HG02973 (cell line): ENCODE measurements around the gene C14orf132.
"Not testable (repeated sequence)": the region's sequence is repeated elsewhere in the genome, so short reads cannot be mapped to it uniquely, and the experiment has no call there.

ENCODE experiments used
- ATAC-seq: cut with Tn5 transposase; IDR thresholded peaks from one replicate; pipeline ENCODE4 v1.9.1; 2021; ENCODE audit warnings: moderate library complexity; ENCODE audit not compliant: unreplicated experiment

The C14orf132 gene

DNA sequence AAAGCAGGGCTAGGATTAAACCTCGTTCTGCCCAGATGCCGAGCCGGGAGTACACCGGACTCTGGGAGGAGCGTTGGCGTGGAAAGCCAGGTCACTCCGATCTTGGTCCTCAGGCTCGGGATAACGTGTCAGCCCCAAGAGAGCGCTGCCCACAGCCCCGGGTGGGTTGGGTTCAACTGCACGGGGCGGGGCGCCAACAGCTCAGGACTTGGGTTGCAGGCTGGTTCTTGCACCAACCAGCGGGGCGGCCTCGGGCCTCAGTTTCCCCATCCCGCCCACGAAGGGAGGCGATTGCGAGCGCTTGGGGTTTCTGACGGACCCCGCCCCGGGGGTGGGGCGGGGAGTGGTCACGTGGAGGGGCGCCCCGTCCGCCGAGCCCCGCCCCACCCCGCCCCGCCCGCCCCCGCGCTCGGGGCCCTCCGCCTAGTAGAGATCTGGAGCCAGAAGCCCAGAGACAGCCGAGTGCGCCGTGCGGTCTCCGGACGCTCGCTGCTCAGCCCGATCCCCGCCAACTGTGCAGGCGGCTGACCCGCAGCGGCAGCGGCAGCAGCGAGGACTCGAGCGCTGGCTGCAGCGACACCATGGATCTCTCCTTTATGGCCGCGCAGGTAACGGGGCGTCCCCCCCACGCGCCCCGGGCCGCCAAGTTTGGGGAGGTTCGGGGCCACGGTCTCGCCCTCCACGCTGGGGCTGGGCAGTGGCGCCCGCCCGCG, at the start of gene C14orf132:
TSS of gene C14orf132 (plus strand) at position 443 of the 713 bp plus-strand sequence. CDS start at position 582, 139 bp downstream.
- ATAC-seq = no peak

DNA sequence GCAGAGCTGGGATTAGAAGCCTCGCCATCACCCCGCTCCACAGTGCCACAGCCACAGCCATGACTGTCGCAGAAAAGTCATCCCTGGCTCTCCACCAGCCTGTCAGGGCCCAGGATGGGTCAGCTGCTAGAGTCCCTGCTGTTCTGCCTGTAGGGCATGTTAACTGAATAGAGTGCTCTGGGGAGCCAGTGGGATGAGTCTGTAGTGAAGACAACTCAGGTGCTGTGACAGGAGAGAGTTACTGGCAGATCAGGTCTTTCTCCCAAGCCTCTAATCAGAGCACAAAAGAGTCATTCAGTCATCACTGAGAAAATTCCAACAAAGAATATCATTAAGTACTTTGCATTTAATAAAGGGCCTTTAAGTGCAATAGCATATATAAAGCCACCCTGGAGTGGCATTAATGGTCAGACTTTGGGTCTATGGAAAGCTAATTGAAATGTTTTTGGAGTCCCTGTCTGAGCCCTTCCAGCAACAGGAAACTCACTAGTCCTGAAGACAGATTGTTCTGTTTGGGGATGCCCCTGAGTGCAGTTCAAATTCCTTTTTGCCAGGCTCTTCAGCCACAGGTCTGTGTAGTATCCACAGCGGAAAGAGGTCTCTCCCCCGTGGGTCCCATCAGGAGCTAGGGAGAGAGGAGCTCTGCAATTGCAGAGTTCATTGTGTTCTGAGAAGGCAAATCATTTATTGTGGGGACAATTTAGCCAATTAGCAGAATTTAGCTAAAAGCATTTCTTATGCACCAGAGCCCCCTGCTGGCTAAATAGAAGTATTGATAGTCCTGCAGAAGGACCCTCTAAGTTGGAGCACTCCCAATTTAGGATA, 45.2 kb upstream of the C14orf132 start:
- ATAC-seq = no peak

DNA sequence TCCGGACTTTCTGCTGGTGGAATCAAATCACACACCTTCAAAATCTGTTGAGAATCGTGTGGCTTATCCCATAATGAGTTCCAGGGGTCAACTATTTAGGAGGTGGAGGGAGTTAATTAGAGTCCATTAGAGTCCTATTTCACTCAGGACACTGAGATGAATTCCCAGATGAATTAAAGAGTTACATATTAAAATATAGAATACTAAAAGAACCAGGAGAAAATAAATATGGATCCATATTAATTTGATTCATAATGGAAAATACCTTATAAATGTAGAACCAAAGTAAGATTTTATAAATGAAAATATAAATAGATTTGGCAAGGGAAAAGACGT, 44.6 kb upstream of the C14orf132 start:
- ATAC-seq = no peak

DNA sequence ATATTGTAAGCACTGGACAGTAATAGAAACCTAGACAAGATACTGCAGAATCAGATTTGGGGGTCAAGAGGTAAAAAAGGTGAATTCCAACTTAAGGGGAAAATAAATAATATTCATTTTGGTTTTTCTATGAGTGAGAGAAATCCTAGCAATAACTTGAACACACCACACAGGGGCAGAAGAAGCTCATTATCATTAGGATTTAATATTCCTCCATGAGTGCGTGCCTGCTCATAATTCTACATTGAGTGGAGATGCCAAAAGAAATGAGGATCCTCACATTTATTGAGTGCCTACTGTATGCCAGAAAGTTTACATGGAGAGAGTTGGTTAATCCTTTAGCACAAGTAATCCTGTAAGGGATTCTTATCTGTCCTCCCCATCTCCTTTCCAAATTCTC, 40.5 kb upstream of the C14orf132 start:
- ATAC-seq = no peak

DNA sequence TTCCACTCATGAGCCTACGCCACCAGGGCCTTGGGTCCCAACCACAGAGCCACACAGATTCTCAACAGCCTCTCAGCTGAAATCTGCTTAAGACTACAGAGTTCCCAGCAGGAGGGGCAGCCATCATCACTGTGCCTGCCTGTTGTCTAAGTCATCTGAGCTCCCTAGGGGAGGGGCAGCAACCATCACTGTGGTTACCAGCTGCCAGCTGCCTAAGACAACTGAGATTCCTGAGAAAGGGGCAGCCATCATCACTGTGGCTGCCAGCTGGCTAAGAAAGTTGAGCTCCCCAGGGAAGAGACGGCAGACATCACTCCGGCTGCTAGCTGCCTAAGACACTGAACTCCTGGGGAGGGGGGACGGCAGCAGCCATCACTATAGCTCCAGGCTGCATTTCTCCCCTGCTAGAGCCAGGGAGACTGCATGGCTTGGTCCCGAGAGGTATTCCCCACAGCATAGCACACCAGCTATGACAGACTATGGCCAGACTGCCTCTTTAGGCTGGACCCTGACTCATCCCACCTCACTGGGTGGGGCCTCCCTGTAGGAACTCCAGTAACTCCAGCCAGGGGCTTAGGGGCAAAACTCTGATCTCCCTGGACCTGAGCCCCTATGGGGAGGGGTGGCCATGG, 37.2 kb upstream of the C14orf132 start:
- no peak for ATAC-seq

DNA sequence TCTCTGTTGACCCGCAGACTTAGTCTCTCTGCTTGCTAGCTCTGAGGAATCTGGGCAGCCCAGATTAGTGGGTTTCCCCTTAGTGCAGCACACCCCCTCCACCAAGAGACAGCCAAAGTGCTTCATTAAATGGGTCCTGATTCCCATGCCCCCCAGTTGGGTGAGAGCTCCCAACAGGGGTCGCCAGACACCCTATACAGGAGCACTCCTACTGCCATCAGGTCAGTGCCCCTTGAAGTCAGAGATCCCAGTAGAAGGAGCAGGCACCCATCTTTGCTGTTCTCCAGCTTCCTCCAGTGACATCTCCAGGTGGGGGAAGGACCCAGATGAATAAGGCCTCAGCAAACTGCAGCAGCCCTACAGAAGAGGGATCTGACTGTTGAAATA, 36.7 kb upstream of the C14orf132 start:
- no peak for ATAC-seq

DNA sequence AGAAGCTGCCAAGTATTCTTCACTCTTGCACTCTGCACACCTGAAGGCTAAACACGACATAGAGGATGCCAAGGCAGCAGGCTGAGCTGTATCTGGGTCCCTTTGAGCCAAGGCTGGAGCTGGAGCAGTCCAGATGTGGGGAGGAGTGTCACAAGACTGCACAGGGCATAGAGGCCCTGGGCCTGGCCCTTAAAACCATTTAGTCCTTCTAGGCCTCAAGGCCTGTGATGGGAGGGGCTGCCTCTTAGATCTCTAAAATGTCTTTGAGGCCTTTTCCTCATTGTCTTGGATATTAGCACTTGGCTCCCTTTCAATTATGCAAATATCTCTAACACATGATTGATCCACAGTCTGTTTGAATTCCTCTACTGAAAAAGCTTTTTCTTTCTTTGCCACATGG, 28.0 kb upstream of the C14orf132 start:
- ATAC-seq = no peak

DNA sequence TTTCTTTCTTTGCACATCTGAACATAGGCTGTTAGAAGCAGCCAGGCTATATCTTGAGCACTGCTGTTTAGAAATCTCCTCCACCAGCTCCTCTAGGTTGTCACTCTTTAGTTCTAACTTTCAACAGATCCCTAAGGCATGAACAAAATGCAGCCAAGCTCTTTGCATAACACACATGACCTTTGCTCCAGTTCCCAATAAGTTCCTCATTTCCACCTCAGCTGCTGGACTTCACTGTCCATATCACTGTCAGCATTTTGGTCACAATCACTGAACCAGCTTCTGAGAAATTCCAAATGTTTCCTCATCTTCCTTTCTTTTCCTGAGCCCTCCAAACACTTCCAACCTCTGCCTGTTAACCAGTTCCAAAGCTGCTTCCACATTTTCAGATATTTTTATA, 27.6 kb upstream of the C14orf132 start:
- ATAC-seq = no peak

DNA sequence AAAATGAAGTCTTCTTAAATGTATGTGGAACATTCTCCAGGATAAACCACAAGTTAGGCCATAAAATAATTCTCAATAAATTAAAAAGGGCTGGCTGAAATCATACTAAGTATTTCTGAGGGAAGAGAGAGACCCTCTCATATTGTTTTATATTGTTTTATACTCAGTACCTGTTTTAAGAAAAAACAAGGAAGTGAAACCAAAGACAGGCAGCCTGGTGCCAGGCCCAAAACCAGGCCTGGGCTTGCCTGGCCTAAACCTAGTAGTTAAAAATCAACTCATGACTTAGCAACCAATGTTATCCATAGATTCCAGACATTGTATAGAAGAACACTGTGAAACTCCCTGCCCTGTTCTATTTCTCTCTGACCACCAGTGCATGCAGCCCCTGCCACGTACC, 26.4 kb upstream of the C14orf132 start:
- not testable (repeated sequence) for ATAC-seq

DNA sequence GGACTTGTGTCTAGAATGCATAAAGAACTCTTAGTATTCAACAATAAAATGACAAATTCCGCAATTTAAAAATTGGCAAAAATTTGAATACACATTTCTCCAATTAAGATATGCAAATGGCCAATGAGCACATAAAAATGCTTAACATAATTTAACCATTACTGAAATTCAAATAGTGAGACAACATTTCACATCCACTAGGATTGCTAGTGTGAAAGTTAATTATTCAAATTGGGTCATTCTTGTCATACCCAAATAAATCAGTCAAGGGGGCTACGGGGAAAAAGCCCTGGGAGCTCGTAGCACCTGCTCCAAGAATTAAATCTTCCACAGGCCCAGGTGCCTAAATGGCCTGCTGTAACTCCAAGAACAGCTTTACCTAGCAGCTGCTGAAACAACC, 25.0 kb upstream of the C14orf132 start:
- no peak for ATAC-seq

DNA sequence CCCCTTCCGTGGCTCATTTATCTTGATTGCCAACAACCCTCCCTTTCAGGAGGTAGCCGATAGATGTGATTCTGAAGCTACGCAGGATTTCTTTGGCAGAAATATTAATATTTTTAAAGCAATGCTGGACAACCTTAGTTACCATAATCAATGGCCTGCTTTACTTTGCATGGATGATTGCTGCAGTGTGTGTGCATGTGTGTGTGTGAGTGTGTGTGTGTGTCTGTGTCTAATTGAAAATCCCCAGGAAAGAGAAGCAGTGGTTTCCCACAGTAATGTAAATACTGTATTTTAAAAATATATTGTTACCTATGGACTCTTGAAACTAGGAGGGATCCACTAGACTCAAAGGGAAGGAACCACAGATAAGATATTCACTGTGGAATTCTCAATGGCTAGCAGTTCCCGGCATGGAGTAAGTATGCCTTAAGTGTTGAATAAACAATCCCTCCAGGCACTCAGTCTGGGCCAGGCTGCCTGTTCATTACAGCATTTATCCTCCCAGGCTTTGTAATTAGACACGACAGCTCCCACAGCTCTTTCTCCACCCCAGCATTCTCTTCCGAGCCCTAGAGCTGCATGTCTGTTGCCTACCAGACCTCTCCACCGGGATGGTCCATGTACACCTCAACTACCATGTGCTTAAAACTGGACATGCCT, 22.5 kb upstream of the C14orf132 start:
- ATAC-seq = no peak

DNA sequence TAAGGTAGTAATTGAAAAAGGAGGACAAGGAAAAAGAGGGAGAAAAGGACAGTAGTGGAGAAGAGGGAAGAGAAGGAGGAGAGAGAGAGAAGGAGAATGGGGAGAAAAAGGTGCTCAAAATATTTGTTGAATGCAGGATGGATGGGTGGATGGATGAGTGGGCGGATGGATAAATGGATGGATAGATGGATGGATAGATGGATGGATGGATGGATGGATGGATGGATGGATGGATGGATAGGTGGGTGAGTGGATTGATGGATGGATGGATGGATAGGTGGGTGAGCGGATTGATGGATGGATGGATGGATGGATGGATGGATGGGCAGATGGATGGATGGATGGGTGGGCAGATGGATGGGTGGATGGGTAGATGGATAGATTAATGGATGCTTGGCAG, 21.3 kb upstream of the C14orf132 start:
- ATAC-seq = no peak

DNA sequence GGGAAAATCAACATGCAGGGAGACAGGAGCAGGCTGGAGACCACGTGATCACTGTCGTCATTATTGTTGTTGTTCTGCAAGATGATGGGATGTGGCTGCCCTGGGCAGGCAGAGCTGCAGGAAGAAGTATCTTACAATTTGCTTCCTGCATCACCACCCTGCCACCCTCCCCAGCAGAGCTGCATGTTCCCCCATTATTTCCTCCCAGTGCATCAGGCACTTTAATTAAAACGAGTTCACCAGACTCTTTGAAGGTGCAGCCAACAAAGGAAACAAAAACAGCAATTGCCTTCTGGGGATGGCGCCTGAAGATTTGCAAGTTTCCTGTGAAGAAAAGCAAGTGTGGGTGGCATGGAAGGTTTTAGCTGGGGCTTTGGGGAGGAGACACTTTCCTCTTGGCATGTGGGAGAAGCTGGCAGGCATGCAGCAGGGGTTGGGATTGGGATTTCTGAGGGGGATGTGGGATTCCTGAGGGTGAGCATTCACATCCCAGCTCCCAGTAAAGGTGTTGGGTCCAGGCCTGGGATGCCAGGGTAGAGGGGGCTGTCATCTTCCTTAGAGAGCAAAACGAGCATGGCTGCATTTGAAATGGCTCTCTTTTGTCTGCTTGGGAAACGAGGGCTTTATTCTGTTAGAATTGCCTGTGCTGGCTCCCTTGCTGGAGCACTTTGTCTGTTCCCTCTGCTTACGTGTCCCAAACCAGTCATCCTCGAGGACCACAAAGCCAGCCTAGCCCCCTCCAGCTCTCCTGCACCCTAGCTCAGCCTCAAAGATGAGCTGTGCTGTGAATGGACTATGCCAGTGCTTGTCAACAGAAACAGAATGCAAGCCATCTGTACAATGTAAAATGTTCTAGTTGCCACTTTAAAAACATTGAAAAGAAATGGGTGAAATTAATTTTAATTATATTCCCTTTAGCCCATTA, 11.5 kb upstream of the C14orf132 start:
- no peak for ATAC-seq

DNA sequence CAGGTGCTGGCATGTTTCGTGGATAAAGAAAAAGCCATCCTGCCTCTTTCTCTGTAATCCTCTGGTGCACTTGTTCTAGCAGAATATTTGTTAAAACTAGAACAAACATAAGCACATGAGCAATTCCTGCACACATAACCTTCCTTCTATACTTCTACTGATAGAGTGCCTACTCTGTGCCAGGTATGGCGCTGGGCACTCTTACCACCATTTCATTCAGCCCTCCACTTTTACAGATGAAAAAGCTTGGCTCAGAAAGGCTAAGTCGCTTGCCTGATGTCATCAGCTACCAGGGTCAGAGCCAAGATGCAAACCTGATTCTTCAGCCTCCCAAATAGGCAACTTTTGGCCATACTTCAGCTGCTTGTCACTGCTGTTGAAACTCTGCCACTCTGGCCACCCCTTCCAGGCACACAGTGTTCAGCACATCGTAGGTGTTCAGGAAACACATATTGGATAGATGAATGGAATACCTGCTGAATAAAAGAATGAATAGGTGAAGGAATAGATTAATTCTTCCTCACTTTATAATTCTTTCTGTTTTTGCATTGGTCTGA, 10.0 kb upstream of the C14orf132 start:
- ATAC-seq = no peak

DNA sequence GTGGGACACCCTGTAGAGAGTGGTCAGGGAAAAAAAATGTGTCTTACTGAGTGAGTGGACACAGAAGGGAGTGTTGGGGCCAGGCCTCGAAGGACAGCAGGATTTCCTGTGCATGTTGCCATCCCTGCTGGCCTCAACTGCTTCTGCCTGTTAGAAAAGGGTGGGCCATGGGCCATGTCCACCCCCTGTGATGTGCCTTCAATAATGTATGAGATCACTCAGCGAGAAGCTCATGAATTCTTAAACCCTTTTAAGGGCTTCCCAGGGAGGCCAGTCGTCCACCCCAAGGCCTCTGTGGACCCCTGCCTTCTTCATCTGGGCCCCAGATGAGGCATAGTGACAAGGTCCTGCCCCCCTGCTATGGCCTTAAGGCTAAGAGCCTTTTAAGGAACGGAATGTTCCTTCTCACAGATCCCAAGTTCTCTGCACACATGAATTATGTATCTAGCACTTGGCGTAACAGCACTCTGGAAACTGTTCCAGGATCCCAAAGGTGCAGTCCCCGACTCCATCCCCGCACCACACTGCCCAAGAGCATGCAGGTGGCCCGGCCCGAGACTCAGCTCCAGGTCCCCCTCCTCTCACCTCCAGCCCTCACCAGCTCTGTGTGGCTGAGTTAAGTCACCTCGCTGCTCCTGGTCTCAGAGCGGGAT, 8.9 kb upstream of the C14orf132 start:
- no peak for ATAC-seq

DNA sequence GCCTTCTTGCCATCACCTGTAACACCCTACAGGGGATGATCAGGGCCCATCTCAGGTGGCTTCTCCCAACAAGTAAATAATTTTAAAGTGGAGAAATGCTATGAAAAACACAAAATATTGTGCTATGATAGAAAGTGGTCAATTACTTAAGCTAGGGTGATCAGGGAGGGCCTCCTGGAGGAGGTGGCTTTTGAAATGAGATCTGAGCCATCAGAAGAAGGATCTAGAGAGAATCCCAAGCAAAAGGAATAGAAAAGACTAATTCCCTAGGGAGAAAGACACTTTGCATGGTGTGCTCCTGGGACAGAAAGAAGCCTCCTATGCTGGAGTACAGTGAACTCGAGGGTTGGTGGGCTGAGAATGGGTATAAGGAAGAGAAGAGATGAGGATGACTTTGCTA, 7.5 kb upstream of the C14orf132 start:
- ATAC-seq = no peak

DNA sequence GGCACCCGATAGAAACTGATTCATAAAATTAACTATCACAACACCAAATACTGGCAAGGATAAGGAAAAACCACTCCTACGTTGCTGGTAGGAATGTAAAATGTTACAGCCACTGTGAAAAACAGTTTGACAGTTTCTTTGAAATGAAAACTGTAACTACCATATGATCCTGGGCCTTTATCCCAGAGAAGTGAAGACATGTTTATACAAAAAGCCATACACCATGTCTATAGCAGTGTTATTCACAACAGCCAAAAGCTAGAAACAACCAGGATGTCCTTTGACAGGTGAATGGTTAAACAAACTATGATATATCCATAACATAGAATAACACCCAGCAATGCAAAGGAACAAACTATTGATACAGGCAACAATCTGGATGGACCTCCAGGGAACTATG, 3.7 kb upstream of the C14orf132 start:
- no peak for ATAC-seq

DNA sequence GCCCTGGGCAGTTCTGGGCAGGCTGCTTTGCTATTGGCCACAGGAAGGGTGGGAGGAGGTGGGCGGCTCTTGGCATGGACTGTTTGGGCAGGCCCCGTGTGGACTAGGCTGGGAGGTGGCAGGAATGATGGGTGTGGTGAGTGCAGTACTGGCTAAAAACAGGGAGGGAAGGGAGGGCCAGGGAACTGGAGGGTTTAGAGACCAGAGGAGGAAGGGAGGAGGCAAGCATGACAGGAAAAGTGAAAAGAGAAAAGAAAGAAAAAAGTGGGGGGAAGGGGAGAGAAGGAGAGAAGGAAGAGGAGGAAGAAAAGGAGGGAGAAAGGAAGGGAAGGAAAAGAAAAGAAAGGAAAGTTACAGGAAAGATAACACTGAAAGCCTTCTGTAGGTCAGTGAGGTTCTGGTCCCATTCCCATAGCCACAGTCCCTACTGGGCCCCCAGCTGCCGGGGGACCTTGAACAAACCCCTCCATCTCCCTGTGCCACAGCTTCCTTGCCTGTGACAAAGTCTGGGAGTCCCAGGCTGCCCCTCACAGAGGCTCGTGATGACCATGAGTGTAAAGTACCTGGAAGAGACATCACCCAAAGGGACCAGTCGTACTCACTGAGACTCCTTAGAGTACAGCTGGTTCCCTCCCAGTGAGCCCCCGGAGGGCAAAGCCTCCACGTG, 1.1 kb upstream of the C14orf132 start:
- ATAC-seq = no peak

DNA sequence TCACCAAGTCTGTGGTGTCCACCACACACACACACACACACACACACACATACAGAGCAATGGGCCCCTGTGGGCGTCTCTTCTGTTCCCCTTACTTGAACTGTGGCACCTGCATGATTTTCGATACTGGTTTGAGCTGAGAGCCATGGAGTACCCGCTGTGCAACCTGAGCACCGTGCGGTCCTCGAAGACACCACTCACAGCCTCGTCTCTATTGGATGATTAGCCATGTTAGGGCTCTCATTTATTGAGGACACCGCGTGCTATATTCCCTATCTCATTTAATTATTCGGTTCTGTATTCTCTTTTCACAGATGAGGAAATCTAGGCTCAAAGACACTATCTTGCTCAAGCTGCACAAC, 623 bp upstream of the C14orf132 start:
- no peak for ATAC-seq
